ENCODE data around the gene ASTN2.

Gene ASTN2

DNA sequence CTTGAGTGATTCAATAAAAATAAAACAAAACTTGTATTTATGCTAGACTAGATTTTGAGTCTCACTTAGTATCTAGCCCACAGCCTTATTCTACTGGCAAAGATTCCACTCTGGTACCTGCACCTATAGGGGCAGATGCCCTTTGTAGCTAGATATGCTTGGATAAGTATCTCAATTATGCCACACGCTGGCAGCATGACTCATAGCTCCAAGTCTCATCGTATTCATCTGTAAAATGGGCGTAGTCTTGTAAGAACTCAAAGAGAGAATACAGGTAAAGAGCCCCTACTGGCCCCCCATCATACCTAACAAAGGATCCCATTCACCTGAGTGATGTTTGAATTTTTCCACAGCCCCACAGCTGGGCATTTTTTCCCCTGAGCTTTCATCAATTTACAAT lies 45.9 kb upstream of the ASTN2 start:
- no peaks in the 10 kb centered on the region for H3K36me3 ChIP-seq (replicated peaks; ENCODE audit: insufficient read depth, low read length)
- no peaks in the 10 kb centered on the region for H4K20me1 ChIP-seq (ENCODE audit: insufficient read depth, low read length)
- no peak for DNase-seq
- H3K4me3 ChIP-seq (ENCODE audit: low read length), result no peak overlapping the region
- H3K4me2 ChIP-seq (ENCODE audit: low read depth, low read length), result no peak overlapping the region
- no peaks in the 10 kb centered on the region for H3K9me3 ChIP-seq (replicated peaks; ENCODE audit: insufficient read depth, low read length)
- no peaks in the 10 kb centered on the region for H3K27me3 ChIP-seq (replicated peaks; ENCODE audit: insufficient read depth, low read length)
- H3K9me2 ChIP-seq (replicated peaks; ENCODE audit: insufficient read depth, low read length), result no peaks in the 10 kb centered on the region
- no peaks in the 10 kb centered on the region for H3F3A ChIP-seq (ENCODE audit: insufficient read depth, low read length)
- no peak overlapping the region for H3K9ac ChIP-seq (ENCODE audit: low read length)
- no peak for TF ChIP-seq EZH2phosphoT487 (IDR thresholded peaks at IDR 0.05; ENCODE audit: low read length)
- TF ChIP-seq EZH2 (optimal IDR thresholded peaks at IDR 0.05; ENCODE audit: low read depth, low read length), result no peak
- TF ChIP-seq CTCF (IDR thresholded peaks at IDR 0.05; ENCODE audit: low read length), result no peak
- H3K27ac ChIP-seq (ENCODE audit: low read length), result no peak overlapping the region
- H3K79me2 ChIP-seq (ENCODE audit: low read length), result no peaks in the 10 kb centered on the region
- H2AFZ ChIP-seq (ENCODE audit: low read length), result no peak overlapping the region
- no peaks in the 10 kb centered on the region for H3K4me1 ChIP-seq (ENCODE audit: low read length)

DNA sequence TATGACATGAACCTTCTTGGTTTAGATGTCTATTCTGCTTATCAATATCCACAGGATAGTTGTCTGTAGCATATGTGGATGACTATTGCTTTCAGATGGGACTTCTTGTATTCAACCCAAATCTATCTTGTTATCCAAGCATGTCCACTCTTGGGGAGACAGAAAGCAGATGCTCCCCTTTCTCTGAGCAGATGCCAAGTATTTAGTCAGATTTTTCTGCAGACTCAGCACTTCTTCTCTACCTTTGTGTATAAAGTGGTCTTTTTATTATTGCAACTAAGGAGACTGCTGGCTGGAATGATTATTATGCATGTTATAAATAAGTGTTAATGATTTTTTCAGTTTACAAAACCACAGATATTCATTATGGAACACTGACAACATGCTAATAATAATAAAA lies 45.1 kb upstream of the ASTN2 start:
- Histone ChIP-seq H3K27me3 (replicated peaks; ENCODE audit: insufficient read depth, low read length) (no peaks in the 10 kb centered on the region), H3F3A (ENCODE audit: insufficient read depth, low read length) (no peaks in the 10 kb centered on the region), H4K20me1 (ENCODE audit: insufficient read depth, low read length) (no peaks in the 10 kb centered on the region), H3K9me2 (replicated peaks; ENCODE audit: insufficient read depth, low read length) (no peaks in the 10 kb centered on the region), H3K4me1 (ENCODE audit: low read length) (no peaks in the 10 kb centered on the region), H3K4me2 (ENCODE audit: low read depth, low read length) (no peak overlapping the region), H3K4me3 (ENCODE audit: low read length) (no peak overlapping the region), H3K9ac (ENCODE audit: low read length) (no peak overlapping the region), H3K9me3 (replicated peaks; ENCODE audit: insufficient read depth, low read length) (no peaks in the 10 kb centered on the region), H3K36me3 (replicated peaks; ENCODE audit: insufficient read depth, low read length) (no peaks in the 10 kb centered on the region), H3K79me2 (ENCODE audit: low read length) (no peaks in the 10 kb centered on the region), H2AFZ (ENCODE audit: low read length) (no peak overlapping the region), H3K27ac (ENCODE audit: low read length) (no peak overlapping the region)
- no peak for DNase-seq
- no peak for TF ChIP-seq EZH2 (optimal IDR thresholded peaks at IDR 0.05; ENCODE audit: low read depth, low read length)
- TF ChIP-seq EZH2phosphoT487 (IDR thresholded peaks at IDR 0.05; ENCODE audit: low read length), result no peak
- TF ChIP-seq CTCF (IDR thresholded peaks at IDR 0.05; ENCODE audit: low read length), result no peak

- no peaks in the 10 kb centered on the region for H4K20me1 ChIP-seq (ENCODE audit: insufficient read depth, low read length)
- DNase-seq, result no peak
- no peak overlapping the region for H3K4me3 ChIP-seq (ENCODE audit: low read length)
- no peaks in the 10 kb centered on the region for H3K79me2 ChIP-seq (ENCODE audit: low read length)
- H3K9me2 ChIP-seq (replicated peaks; ENCODE audit: insufficient read depth, low read length), result no peaks in the 10 kb centered on the region
- H3K27me3 ChIP-seq (replicated peaks; ENCODE audit: insufficient read depth, low read length), result no peaks in the 10 kb centered on the region
- no peak overlapping the region for H3K9ac ChIP-seq (ENCODE audit: low read length)
- no peaks in the 10 kb centered on the region for H3K36me3 ChIP-seq (replicated peaks; ENCODE audit: insufficient read depth, low read length)
- no peak overlapping the region for H3K27ac ChIP-seq (ENCODE audit: low read length)
- no peaks in the 10 kb centered on the region for H3K4me1 ChIP-seq (ENCODE audit: low read length)
- no peaks in the 10 kb centered on the region for H3F3A ChIP-seq (ENCODE audit: insufficient read depth, low read length)
- TF ChIP-seq EZH2 (optimal IDR thresholded peaks at IDR 0.05; ENCODE audit: low read depth, low read length), result no peak
- TF ChIP-seq CTCF (IDR thresholded peaks at IDR 0.05; ENCODE audit: low read length), result no peak
- TF ChIP-seq EZH2phosphoT487 (IDR thresholded peaks at IDR 0.05; ENCODE audit: low read length), result no peak
- no peak overlapping the region for H3K4me2 ChIP-seq (ENCODE audit: low read depth, low read length)
- H2AFZ ChIP-seq (ENCODE audit: low read length), result no peak overlapping the region
- H3K9me3 ChIP-seq (replicated peaks; ENCODE audit: insufficient read depth, low read length), result no peaks in the 10 kb centered on the region
Measured at GRCh38 chr9:117458066-117458465, 43.2 kb upstream of the ASTN2 start.

Measured in MM.1S (cell line).